ENCODE data around the gene DCUN1D1. TPM values are rescaled to one million over a fixed set of nuclear protein-coding genes. Genes with fewer than 3 reads are reported as not detected.

DCUN1D1 gene
- total RNA-seq, 6 experiments from 2014 or later = 15.7 to 41.5 (median 31.9) TPM

GRCh38 chr3:182949688-182950087 is 30.6 kb downstream of the DCUN1D1 start:
- Histone ChIP-seq H3K27me3 (no peaks in the 10 kb centered on the region), H3K9me3 (no peaks in the 10 kb centered on the region), H3K27ac (no peak overlapping the region), H3K4me1 (peaks cover 0 to 10% (median 0%) of the 10 kb centered on the region in 4 donors), H3K36me3 (peaks cover 0 to 13% (median under 1%) of the 10 kb centered on the region in 4 donors), H3K4me3 (no peak overlapping the region)
- TF ChIP-seq CTCF (IDR thresholded peaks at IDR 0.05) (no peak), POLR2A (IDR thresholded peaks at IDR 0.05) (no peak)
- WGBS (ENCODE audit: insufficient coverage, low coverage, low lambda C conversion rate, missing lambda C conversion rate) = 100% methylated on average over 1 of the region's 1 CpG
- no peak for ATAC-seq
- DNase-seq = no peak
- intact Hi-C loops (cut with DNase I) = no loop called here

GRCh38 chr3:182948305-182948704 is 32.0 kb downstream of the DCUN1D1 start:
- Histone ChIP-seq H3K27me3 (no peaks in the 10 kb centered on the region), H3K9me3 (peaks cover 0 to 2% (median 0%) of the 10 kb centered on the region in 4 donors), H3K27ac (no peak overlapping the region), H3K4me3 (no peak overlapping the region), H3K4me1 (peaks cover 0 to 10% (median 0%) of the 10 kb centered on the region in 4 donors), H3K36me3 (peaks cover 0 to 13% (median under 1%) of the 10 kb centered on the region in 4 donors)
- ATAC-seq = peak in 3 of 4 donors; percentile 13 to 42 (median 33)
- TF ChIP-seq POLR2A (IDR thresholded peaks at IDR 0.05) = no peak
- TF ChIP-seq CTCF (IDR thresholded peaks at IDR 0.05) = no peak
- DNase-seq = no peak
- intact Hi-C loops (cut with DNase I) = no loop called here
- WGBS (ENCODE audit: insufficient coverage, low coverage, low lambda C conversion rate, missing lambda C conversion rate) = 66% methylated on average over 5 of the region's 5 CpGs

- TF ChIP-seq POLR2A (IDR thresholded peaks at IDR 0.05) (no peak), CTCF (IDR thresholded peaks at IDR 0.05) (peak; percentile 16 to 35 (median 29))
- DNase-seq = no peak
- no peak overlapping the region for H3K27ac ChIP-seq
- peaks cover 0 to 13% (median under 1%) of the 10 kb centered on the region in 4 donors for H3K36me3 ChIP-seq
- peaks cover 0 to 2% (median 0%) of the 10 kb centered on the region in 4 donors for H3K9me3 ChIP-seq
- H3K27me3 ChIP-seq = no peaks in the 10 kb centered on the region
- peak; percentile 92 to 96 (median 96) for ATAC-seq
- H3K4me1 ChIP-seq = peaks cover 0 to 10% (median 0%) of the 10 kb centered on the region in 4 donors
- H3K4me3 ChIP-seq = no peak overlapping the region
- intact Hi-C loops (cut with DNase I) = no loop called here
These were observed 32.5 kb downstream of the DCUN1D1 start for GRCh38 chr3:182947888-182948287.

GRCh38 chr3:182941719-182942118 is 38.6 kb downstream of the DCUN1D1 start:
- intact Hi-C loops (cut with DNase I) = no loop called here
- Histone ChIP-seq H3K36me3 (peaks cover 0 to 10% (median under 1%) of the 10 kb centered on the region in 4 donors), H3K9me3 (peaks cover 0 to 2% (median 0%) of the 10 kb centered on the region in 4 donors), H3K27me3 (no peaks in the 10 kb centered on the region), H3K27ac (no peak overlapping the region), H3K4me1 (no peaks in the 10 kb centered on the region), H3K4me3 (no peak overlapping the region)
- no peak for ATAC-seq
- TF ChIP-seq CTCF (IDR thresholded peaks at IDR 0.05) (no peak), POLR2A (IDR thresholded peaks at IDR 0.05) (no peak)
- no peak for DNase-seq
- 89% methylated on average over 3 of the region's 3 CpGs for WGBS (ENCODE audit: insufficient coverage, low coverage, low lambda C conversion rate, missing lambda C conversion rate)
